CD4-positive, alpha-beta T cell treated with Interleukin-17A for 1 hour (primary cell): Measurements from ENCODE around the gene PLS3.

Source experiments
- DNase-seq: peaks from one replicate; pipeline ENCODE4 v3.0.0-alpha.2; 2020

The PLS3 gene

GRCh38 chrX:115573185-115573584 is 12.2 kb downstream of the PLS3 start:
- no peak for DNase-seq

GRCh38 chrX:115576676-115577075 is 15.7 kb downstream of the PLS3 start:
- no peak for DNase-seq

- DNase-seq = no peak
Observed at GRCh38 chrX:115579327-115579726, 18.4 kb downstream of the PLS3 start.

- DNase-seq = no peak
Observed at GRCh38 chrX:115579786-115580294, 18.9 kb downstream of the PLS3 start.

GRCh38 chrX:115581759-115582615 is 21.0 kb downstream of the PLS3 start:
- no peak for DNase-seq

- no peak for DNase-seq
Observed at GRCh38 chrX:115582616-115583495, 21.9 kb downstream of the PLS3 start.

GRCh38 chrX:115583496-115584004 is 22.6 kb downstream of the PLS3 start:
- DNase-seq = no peak

GRCh38 chrX:115584696-115585095 is 23.7 kb downstream of the PLS3 start:
- no peak for DNase-seq

- no peak for DNase-seq
Observed at GRCh38 chrX:115588179-115588578, 27.2 kb downstream of the PLS3 start.

GRCh38 chrX:115589419-115589818 is 28.4 kb downstream of the PLS3 start:
- DNase-seq = no peak

GRCh38 chrX:115591420-115591819 is 30.4 kb downstream of the PLS3 start:
- no peak for DNase-seq

GRCh38 chrX:115591856-115592842 is 31.2 kb downstream of the PLS3 start:
- no peak for DNase-seq

GRCh38 chrX:115592997-115593734 is 32.2 kb downstream of the PLS3 start:
- DNase-seq = no peak

GRCh38 chrX:115595049-115595448 is 34.1 kb downstream of the PLS3 start:
- no peak for DNase-seq

GRCh38 chrX:115598556-115598955 is 37.6 kb downstream of the PLS3 start:
- no peak for DNase-seq

- DNase-seq = no peak
Observed at GRCh38 chrX:115602308-115602707, 41.3 kb downstream of the PLS3 start.

- DNase-seq = no peak
Observed at GRCh38 chrX:115602729-115603389, 41.9 kb downstream of the PLS3 start.

GRCh38 chrX:115603534-115604074 is 42.6 kb downstream of the PLS3 start:
- no peak for DNase-seq

- no peak for DNase-seq
Observed at GRCh38 chrX:115606861-115607260, 45.9 kb downstream of the PLS3 start.

GRCh38 chrX:115609621-115610020 is 48.6 kb downstream of the PLS3 start:
- no peak for DNase-seq
